Measurements from ENCODE around the gene CDC23.

The CDC23 gene

DNA sequence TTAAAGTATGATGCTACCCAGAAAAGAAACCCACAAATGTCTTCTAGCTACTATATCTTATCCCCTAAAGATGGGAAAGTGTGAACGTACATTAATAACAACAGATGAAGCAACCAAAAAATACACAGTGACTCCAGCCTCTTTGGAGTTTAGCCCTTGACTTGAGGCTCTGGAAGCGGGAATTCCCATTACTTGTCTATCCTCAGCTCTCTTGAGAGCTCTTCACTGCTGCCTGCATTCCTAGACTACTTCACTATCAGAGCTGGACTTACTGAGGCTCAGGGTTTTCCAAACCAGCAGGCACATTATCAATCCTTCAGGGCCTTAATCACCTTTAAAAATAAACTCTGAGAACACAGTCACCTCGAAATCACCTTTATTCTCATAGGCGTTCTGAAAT, 72.9 kb downstream of the CDC23 start:
- DNase-seq (ENCODE audit: low spot score), result no peak

DNA sequence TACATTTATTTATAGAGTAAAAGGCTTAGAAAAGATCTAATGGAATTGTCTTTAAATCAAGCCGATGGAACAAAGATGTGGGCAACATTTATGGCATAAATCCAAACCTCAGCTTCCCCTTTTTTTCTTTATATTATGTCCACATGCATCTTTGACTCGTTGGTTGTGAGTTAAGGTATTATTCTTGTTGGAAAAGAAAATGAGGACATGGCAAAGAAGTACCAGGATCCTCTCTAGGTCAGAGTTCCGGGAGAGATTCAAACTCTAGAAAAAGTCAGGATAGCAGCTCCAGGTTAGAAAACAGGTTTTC, 73.4 kb downstream of the CDC23 start:
- no peak for DNase-seq (ENCODE audit: low spot score)

DNA sequence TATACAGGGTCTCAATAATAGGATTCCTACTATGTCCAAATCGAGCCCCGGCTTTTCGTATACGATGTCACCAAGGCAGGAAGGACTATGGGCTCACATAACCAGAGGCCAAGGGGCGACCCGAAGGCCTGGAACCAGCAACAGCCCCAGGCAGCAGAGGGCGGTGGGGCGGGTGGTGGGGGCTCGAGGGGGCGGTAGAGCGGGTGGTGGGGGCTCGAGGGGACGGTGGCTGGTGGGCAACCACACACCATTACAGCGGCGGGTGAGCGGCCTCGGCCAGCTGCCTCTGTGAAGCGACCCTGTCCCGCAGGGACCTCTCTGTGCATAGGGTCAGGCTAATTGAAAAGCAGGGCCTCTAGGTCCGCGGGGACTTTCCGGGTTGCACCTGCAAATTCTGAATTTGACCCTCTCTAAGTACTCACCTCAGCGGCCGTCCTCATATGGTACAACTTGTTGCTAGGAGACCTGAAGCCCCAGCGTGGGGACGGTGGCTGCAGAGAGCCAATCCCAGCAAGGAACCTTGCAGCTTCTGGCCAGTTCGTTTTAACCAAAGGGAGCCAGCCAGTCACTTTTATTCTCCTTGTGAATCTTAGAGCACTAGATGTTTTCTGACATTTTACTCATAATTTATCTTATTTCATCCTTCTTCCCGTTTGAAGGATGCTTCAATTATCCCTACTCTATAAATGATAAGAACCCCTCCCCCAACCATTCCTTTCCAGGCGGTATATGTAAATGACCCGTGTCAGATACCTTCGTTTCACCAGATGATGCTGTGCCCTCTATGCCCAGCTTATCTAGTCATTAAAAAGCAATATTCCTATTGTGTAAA, 74.0 kb downstream of the CDC23 start, which contains the start of gene NME5:
NME5 (minus strand) TSS at position 480 of the 832 bp plus-strand sequence. CDS start 648 bp downstream, outside the sequence.
- peak; percentile 83 for DNase-seq (ENCODE audit: low spot score)

All from iPS-NIHi11 (cell line).